HEK293 (cell line): ENCODE data around the gene MAT2A.

Experiments used
- CTCF ChIA-PET: fragments of 350-600 bp; formaldehyde crosslinking; extraction: SDS; loops from one replicate; lab custom pipeline; 2021; ENCODE audit warnings: antibody characterized with exemption; lab: Yijun Ruan, JAX
- POLR2A ChIA-PET: fragments of 300-600 bp; formaldehyde crosslinking; extraction: SDS; loops from one replicate; lab custom pipeline; 2020; ENCODE audit warnings: antibody characterized with exemption, inconsistent platforms; lab: Yijun Ruan, JAX
- H3K27ac ChIP-seq: fragments of 200-500 bp; sonication (Bioruptor generic); 2 replicates; pipeline ENCODE4 v1.5.1; 2014; ENCODE audit warnings: low read depth, low read length, control low read depth, inconsistent platforms; ENCODE audit errors: extremely low read depth
- H3K36me3 ChIP-seq, 2 experiments: fragments of 200-500 bp in 1 of 2; sonication (Bioruptor generic) in 1 of 2; 1 replicate in 1 of 2; 2 replicates in 1 of 2; pipeline ENCODE4 v1.5.1; 2014 to 2017; ENCODE audit warnings: inconsistent platforms in 2 of 2, low read length in 2 of 2; ENCODE audit not compliant: control insufficient read depth in 2 of 2, insufficient read depth in 1 of 2
- H3K4me1 ChIP-seq: fragments of 200-500 bp; sonication (Bioruptor generic); 2 replicates; pipeline ENCODE4 v1.5.1; 2014; ENCODE audit warnings: mild to moderate bottlenecking, low read length, inconsistent platforms; ENCODE audit not compliant: control insufficient read depth, insufficient read depth
- H3K4me3 ChIP-seq: 2 replicates; pipeline ENCODE4 v1.5.1; 2011; ENCODE audit warnings: low read depth, mild to moderate bottlenecking, control low read depth, low read length, moderate library complexity
- H3K9me3 ChIP-seq: fragments of 200-500 bp; sonication (Bioruptor generic); 2 replicates; pipeline ENCODE4 v1.5.1; 2014; ENCODE audit warnings: low read depth, low read length, inconsistent platforms; ENCODE audit not compliant: control insufficient read depth, insufficient read depth
- KLF7 ChIP-seq: fragments of 450-650 bp; formaldehyde crosslinking; IDR thresholded peaks from 2 replicates; pipeline ENCODE4 v1.5.1; 2016; ENCODE audit warnings: missing biosample characterization, missing genetic modification characterization, borderline replicate concordance
- KLF8 ChIP-seq: fragments of 450-650 bp; formaldehyde crosslinking; IDR thresholded peaks from 2 replicates; pipeline ENCODE4 v1.5.1; 2016; ENCODE audit warnings: missing biosample characterization, missing genetic modification characterization
- MYNN ChIP-seq: fragments of 450-650 bp; formaldehyde crosslinking; IDR thresholded peaks from 2 replicates; pipeline ENCODE4 v1.5.1; 2016; ENCODE audit warnings: missing biosample characterization, missing genetic modification characterization, borderline replicate concordance
- MZF1 ChIP-seq: fragments of 450-650 bp; formaldehyde crosslinking; IDR thresholded peaks from 2 replicates; pipeline ENCODE4 v1.5.1; 2017; ENCODE audit warnings: missing biosample characterization, missing genetic modification characterization, borderline replicate concordance
- PRDM1 ChIP-seq: fragments of 450-650 bp; formaldehyde crosslinking; IDR thresholded peaks from 2 replicates; pipeline ENCODE4; 2016; ENCODE audit warnings: missing biosample characterization, missing genetic modification characterization
- PRDM6 ChIP-seq: fragments of 450-650 bp; formaldehyde crosslinking; IDR thresholded peaks from 2 replicates; pipeline ENCODE4 v1.5.1; 2017; ENCODE audit warnings: missing biosample characterization, missing genetic modification characterization
- RBAK ChIP-seq: fragments of 450-650 bp; formaldehyde crosslinking; IDR thresholded peaks from 2 replicates; pipeline ENCODE4 v1.5.1; 2016; ENCODE audit warnings: missing biosample characterization, missing genetic modification characterization
- SALL2 ChIP-seq: fragments of 450-650 bp; formaldehyde crosslinking; IDR thresholded peaks from 2 replicates; pipeline ENCODE4 v1.5.0; 2017; ENCODE audit warnings: missing biosample characterization, mild to moderate bottlenecking, missing genetic modification characterization, borderline replicate concordance
- TRIM28 ChIP-seq: IDR thresholded peaks from 2 replicates; pipeline ENCODE4 v1.6.1; 2011; ENCODE audit warnings: low read length, control low read depth, borderline replicate concordance
- YY2 ChIP-seq: fragments of 450-650 bp; formaldehyde crosslinking; IDR thresholded peaks from 2 replicates; pipeline ENCODE4 v1.5.1; 2016; ENCODE audit warnings: missing biosample characterization, missing genetic modification characterization
- ZBTB20 ChIP-seq: fragments of 450-650 bp; formaldehyde crosslinking; IDR thresholded peaks from 2 replicates; pipeline ENCODE4 v1.5.1; 2016; ENCODE audit warnings: missing biosample characterization, missing genetic modification characterization
- ZBTB49 ChIP-seq: fragments of 450-650 bp; formaldehyde crosslinking; IDR thresholded peaks from 2 replicates; pipeline ENCODE4 v1.5.1; 2016; ENCODE audit warnings: missing biosample characterization, missing genetic modification characterization, low read depth
- ZNF132 ChIP-seq: fragments of 450-650 bp; formaldehyde crosslinking; IDR thresholded peaks from 2 replicates; pipeline ENCODE4 v1.5.1; 2017; ENCODE audit warnings: missing biosample characterization, missing genetic modification characterization, borderline replicate concordance
- ZNF146 ChIP-seq: fragments of 450-650 bp; formaldehyde crosslinking; IDR thresholded peaks from 2 replicates; pipeline ENCODE4 v1.5.1; 2016; ENCODE audit warnings: missing biosample characterization, missing genetic modification characterization
- ZNF175 ChIP-seq: fragments of 450-650 bp; formaldehyde crosslinking; IDR thresholded peaks from 2 replicates; pipeline ENCODE4 v1.5.1; 2016; ENCODE audit warnings: missing biosample characterization, missing genetic modification characterization
- ZNF23 ChIP-seq: fragments of 450-650 bp; formaldehyde crosslinking; IDR thresholded peaks from 2 replicates; pipeline ENCODE4 v1.5.1; 2016; ENCODE audit warnings: missing biosample characterization, missing genetic modification characterization, borderline replicate concordance
- ZNF394 ChIP-seq: fragments of 450-650 bp; formaldehyde crosslinking; IDR thresholded peaks from 2 replicates; pipeline ENCODE4 v1.5.1; 2016; ENCODE audit warnings: missing biosample characterization, missing genetic modification characterization, mild to moderate bottlenecking, moderate library complexity, borderline replicate concordance
- ZNF398 ChIP-seq: fragments of 450-650 bp; formaldehyde crosslinking; IDR thresholded peaks from 2 replicates; pipeline ENCODE4 v1.5.1; 2017; ENCODE audit warnings: missing biosample characterization, missing genetic modification characterization
- ZNF488 ChIP-seq: fragments of 450-650 bp; formaldehyde crosslinking; IDR thresholded peaks from 2 replicates; pipeline ENCODE4 v1.5.1; 2016; ENCODE audit warnings: missing biosample characterization, missing genetic modification characterization
- ZNF501 ChIP-seq: fragments of 450-650 bp; formaldehyde crosslinking; IDR thresholded peaks from 2 replicates; pipeline ENCODE4 v1.5.1; 2016; ENCODE audit warnings: missing biosample characterization, missing genetic modification characterization
- ZNF521 ChIP-seq: fragments of 450-650 bp; formaldehyde crosslinking; IDR thresholded peaks from 2 replicates; pipeline ENCODE4 v1.5.1; 2017; ENCODE audit warnings: missing biosample characterization, mild to moderate bottlenecking, missing genetic modification characterization
- ZNF544 ChIP-seq: fragments of 450-650 bp; formaldehyde crosslinking; IDR thresholded peaks from 2 replicates; pipeline ENCODE4 v1.5.0; 2017; ENCODE audit warnings: missing biosample characterization, missing genetic modification characterization
- ZNF558 ChIP-seq: fragments of 450-650 bp; formaldehyde crosslinking; IDR thresholded peaks from 2 replicates; pipeline ENCODE4 v1.5.1; 2016; ENCODE audit warnings: missing biosample characterization, missing genetic modification characterization
- ZNF610 ChIP-seq: fragments of 450-650 bp; formaldehyde crosslinking; IDR thresholded peaks from 2 replicates; pipeline ENCODE4 v1.5.1; 2016; ENCODE audit warnings: missing biosample characterization, missing genetic modification characterization, borderline replicate concordance
- ZNF658 ChIP-seq: fragments of 450-650 bp; formaldehyde crosslinking; IDR thresholded peaks from 2 replicates; pipeline ENCODE4; 2016; ENCODE audit warnings: missing biosample characterization, missing genetic modification characterization
- ZNF704 ChIP-seq: fragments of 450-650 bp; formaldehyde crosslinking; IDR thresholded peaks from 2 replicates; pipeline ENCODE4 v1.5.1; 2016; ENCODE audit warnings: missing biosample characterization, missing genetic modification characterization
- ZNF776 ChIP-seq: fragments of 450-650 bp; formaldehyde crosslinking; IDR thresholded peaks from 2 replicates; pipeline ENCODE4 v1.5.0; 2017; ENCODE audit warnings: missing biosample characterization, missing genetic modification characterization, borderline replicate concordance
- ZNF785 ChIP-seq: fragments of 450-650 bp; formaldehyde crosslinking; IDR thresholded peaks from 2 replicates; pipeline ENCODE4 v1.5.1; 2016; ENCODE audit warnings: missing biosample characterization, missing genetic modification characterization
- ZNF791 ChIP-seq: fragments of 450-650 bp; formaldehyde crosslinking; IDR thresholded peaks from 2 replicates; pipeline ENCODE4 v1.5.1; 2016; ENCODE audit warnings: missing biosample characterization, missing genetic modification characterization

MAT2A gene

GRCh38 chr2:85538507-85539360 is at the start of gene MAT2A:
TSS of gene MAT2A (plus strand) at chr2:85539168. CDS start at chr2:85539288, 120 bp downstream.
- Histone ChIP-seq H3K36me3 (peaks cover 21 to 42% of the 10 kb centered on the region in 2 experiments), H3K9me3 (no peaks in the 10 kb centered on the region), H3K4me3 (peak within 1 kb of the TSS; percentile 98), H3K27ac (peak within 1 kb of the TSS; percentile 99), H3K4me1 (0 out of 2 replicates have a peak, but pooled peaks cover 2% of the 10 kb centered on the region)
- POLR2A ChIA-PET, result interaction anchor here (0.5 to 5.3 kb wide), 55 partner anchors 9 to 612 kb away, joined by 3 to 106 read pairs (median 5); partner anchors contain the start of genes C2orf68, ELMOD3, GGCX and POLR1A
- CTCF ChIA-PET, result interaction anchor here (0.5 to 9.1 kb wide), 9 partner anchors 10 to 185 kb away, joined by 3 to 73 read pairs (median 3); partner anchors contain the start of gene SH2D6
- 0 out of 2 replicates have a peak, but pooled peaks have one; percentile 52 for TF ChIP-seq ZBTB20 (tag by site-specific recombination)
- TF ChIP-seq TRIM28, result peak; percentile 34; the same call in 1 of the 2 replicates
- TF ChIP-seq ZNF146 (tag by site-specific recombination), result no peak
- TF ChIP-seq ZNF785, result no peak
- peak; percentile 73; the same call in 1 of the 2 replicates for TF ChIP-seq ZNF501 (tag by site-specific recombination)
- peak; percentile 79 for TF ChIP-seq ZNF398 (tag by site-specific recombination)
- TF ChIP-seq ZNF658 (tag by site-specific recombination), result no peak
- no peak for TF ChIP-seq ZNF558 (tag by site-specific recombination)
- no peak for TF ChIP-seq PRDM6 (tag by site-specific recombination)
- TF ChIP-seq ZNF610 (tag by site-specific recombination), result peak; percentile 49; the same call in 1 of the 2 replicates
- TF ChIP-seq RBAK (tag by site-specific recombination), result no peak
- TF ChIP-seq ZNF394 (tag by site-specific recombination), result no peak; the same call in 1 of the 2 replicates
- TF ChIP-seq ZNF132 (tag by site-specific recombination), result no peak
- TF ChIP-seq YY2 (tag by site-specific recombination), result peak; percentile 71; the same call in 1 of the 2 replicates
- TF ChIP-seq ZNF175 (tag by site-specific recombination), result no peak
- TF ChIP-seq KLF8 (tag by site-specific recombination), result peak; percentile 65; the same call in 1 of the 2 replicates
- no peak for TF ChIP-seq ZNF791 (tag by site-specific recombination)
- TF ChIP-seq ZNF23, result no peak
- TF ChIP-seq KLF7, result no peak
- 0 out of 2 replicates have a peak, but pooled peaks have one; percentile 12 for TF ChIP-seq SALL2 (tag by site-specific recombination)
- peak; percentile 66; the same call in 1 of the 2 replicates for TF ChIP-seq ZBTB49 (tag by site-specific recombination)
- TF ChIP-seq ZNF488 (tag by site-specific recombination), result no peak
- no peak for TF ChIP-seq ZNF544
- TF ChIP-seq ZNF521 (tag by site-specific recombination), result no peak
- no peak for TF ChIP-seq ZNF704 (tag by site-specific recombination)
- 0 out of 2 replicates have a peak, but pooled peaks have one; percentile 13 for TF ChIP-seq MZF1 (tag by site-specific recombination)
- TF ChIP-seq PRDM1 (tag by site-specific recombination), result no peak
- TF ChIP-seq ZNF776 (tag by site-specific recombination), result no peak
- TF ChIP-seq MYNN (tag by site-specific recombination), result no peak
